Esophagus squamous epithelium (tissue), 4 donors: ENCODE data around the gene MED23.

Experiments used
- POLR2A ChIP-seq, 4 donors: fragments of 450-650 bp; IDR thresholded peaks; one replicate each; pipeline ENCODE4 v1.6.1; 2017; ENCODE audit warnings: antibody characterized with exemption in 4 of 4, mild to moderate bottlenecking in 4 of 4, moderate library complexity in 3 of 4
- TF ChIP-seq, protein P1 (sequence below), 6 experiments: fragments of 450-650 bp in 4 of 6; fragments of 200-600 bp in 2 of 6; sonication (generic) in 2 of 6; IDR thresholded peaks; one replicate each; pipeline ENCODE4 v1.5.1; 2016 to 2019; ENCODE audit warnings: antibody characterized with exemption in 6 of 6, mild to moderate bottlenecking in 4 of 6, moderate library complexity in 4 of 6

DNA sequence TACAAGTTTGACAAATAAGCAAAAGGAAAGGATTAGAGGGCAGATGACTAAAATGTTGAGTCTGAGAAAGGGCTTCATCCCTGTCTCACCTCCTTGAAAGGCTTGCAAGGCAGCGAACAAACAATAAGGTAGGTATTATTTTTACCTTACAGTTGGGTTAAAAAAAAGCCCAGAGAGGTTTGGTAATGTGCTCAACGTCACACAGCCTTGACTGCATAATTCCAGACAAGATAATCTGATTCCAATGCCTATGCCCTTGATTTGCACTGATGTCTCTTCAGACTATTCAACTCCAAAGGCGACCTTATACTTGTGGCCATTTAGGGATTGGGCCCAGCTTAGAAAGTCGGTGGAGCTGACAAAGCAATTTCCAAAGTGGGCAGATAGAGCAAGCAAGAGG lies 53.4 kb downstream of the MED23 start:
- TF ChIP-seq, protein P1, sequence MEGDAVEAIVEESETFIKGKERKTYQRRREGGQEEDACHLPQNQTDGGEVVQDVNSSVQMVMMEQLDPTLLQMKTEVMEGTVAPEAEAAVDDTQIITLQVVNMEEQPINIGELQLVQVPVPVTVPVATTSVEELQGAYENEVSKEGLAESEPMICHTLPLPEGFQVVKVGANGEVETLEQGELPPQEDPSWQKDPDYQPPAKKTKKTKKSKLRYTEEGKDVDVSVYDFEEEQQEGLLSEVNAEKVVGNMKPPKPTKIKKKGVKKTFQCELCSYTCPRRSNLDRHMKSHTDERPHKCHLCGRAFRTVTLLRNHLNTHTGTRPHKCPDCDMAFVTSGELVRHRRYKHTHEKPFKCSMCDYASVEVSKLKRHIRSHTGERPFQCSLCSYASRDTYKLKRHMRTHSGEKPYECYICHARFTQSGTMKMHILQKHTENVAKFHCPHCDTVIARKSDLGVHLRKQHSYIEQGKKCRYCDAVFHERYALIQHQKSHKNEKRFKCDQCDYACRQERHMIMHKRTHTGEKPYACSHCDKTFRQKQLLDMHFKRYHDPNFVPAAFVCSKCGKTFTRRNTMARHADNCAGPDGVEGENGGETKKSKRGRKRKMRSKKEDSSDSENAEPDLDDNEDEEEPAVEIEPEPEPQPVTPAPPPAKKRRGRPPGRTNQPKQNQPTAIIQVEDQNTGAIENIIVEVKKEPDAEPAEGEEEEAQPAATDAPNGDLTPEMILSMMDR (IDR thresholded peaks at IDR 0.05): no peak
- TF ChIP-seq POLR2A (IDR thresholded peaks at IDR 0.05): no peak
